ENCODE results near the gene ZSCAN18.
"Not testable (repeated sequence)": the region's sequence is repeated elsewhere in the genome, so short reads cannot be mapped to it uniquely, and the experiment has no call there.

ZSCAN18 gene

GRCh38 chr19:58097781-58098681 lies at the start of gene ZSCAN18:
Gene ZSCAN18, minus strand, starts transcription at chr19:58098231. Its CDS starts 7,964 bp downstream, at chr19:58090267.
- Histone ChIP-seq H3K4me3 (ENCODE audit: severe bottlenecking) (peak within 1 kb of the TSS; percentile 92), H3K36me3 (ENCODE audit: low read depth) (no peaks in the 10 kb centered on the region), H3K27me3 (ENCODE audit: insufficient read depth, poor library complexity, severe bottlenecking) (no peaks in the 10 kb centered on the region), H3K4me1 (ENCODE audit: insufficient read depth, poor library complexity, severe bottlenecking) (no peaks in the 10 kb centered on the region), H3K9me3 (ENCODE audit: severe bottlenecking) (peaks cover 19% of the 10 kb centered on the region), H3K27ac (ENCODE audit: poor library complexity, severe bottlenecking) (no peak within 1 kb of the TSS)
- peak; percentile 98 for ATAC-seq (ENCODE audit: low read depth)
- peak; percentile 87 for DNase-seq (ENCODE audit: low spot score)
- TF ChIP-seq CTCF (IDR thresholded peaks at IDR 0.05; ENCODE audit: poor library complexity, severe bottlenecking), result no peak

- not testable (repeated sequence) for H3K27me3 ChIP-seq (ENCODE audit: insufficient read depth, poor library complexity, severe bottlenecking); DNase-seq (ENCODE audit: low spot score); H3K27ac ChIP-seq (ENCODE audit: poor library complexity, severe bottlenecking); H3K36me3 ChIP-seq (ENCODE audit: low read depth); H3K4me3 ChIP-seq (ENCODE audit: severe bottlenecking); H3K9me3 ChIP-seq (ENCODE audit: severe bottlenecking); H3K4me1 ChIP-seq (ENCODE audit: insufficient read depth, poor library complexity, severe bottlenecking); ATAC-seq (ENCODE audit: low read depth)
Measured at GRCh38 chr19:58147475-58147874, 49.4 kb upstream of the ZSCAN18 start.

- peaks cover 24% of the 10 kb centered on the region for H3K36me3 ChIP-seq (ENCODE audit: low read depth)
- ATAC-seq (ENCODE audit: low read depth) (no peak), DNase-seq (ENCODE audit: low spot score) (no peak)
- no peak overlapping the region for H3K27ac ChIP-seq (ENCODE audit: poor library complexity, severe bottlenecking)
- no peak for TF ChIP-seq CTCF (IDR thresholded peaks at IDR 0.05; ENCODE audit: poor library complexity, severe bottlenecking)
- H3K27me3 ChIP-seq (ENCODE audit: insufficient read depth, poor library complexity, severe bottlenecking), result no peaks in the 10 kb centered on the region
- H3K4me1 ChIP-seq (ENCODE audit: insufficient read depth, poor library complexity, severe bottlenecking), result no peaks in the 10 kb centered on the region
- peaks cover 9% of the 10 kb centered on the region for H3K9me3 ChIP-seq (ENCODE audit: severe bottlenecking)
- H3K4me3 ChIP-seq (ENCODE audit: severe bottlenecking), result no peak overlapping the region
Measured at GRCh38 chr19:58145849-58146248, 47.8 kb upstream of the ZSCAN18 start.

- DNase-seq (ENCODE audit: low spot score) (no peak), ATAC-seq (ENCODE audit: low read depth) (no peak)
- no peaks in the 10 kb centered on the region for H3K27me3 ChIP-seq (ENCODE audit: insufficient read depth, poor library complexity, severe bottlenecking)
- no peak overlapping the region for H3K4me3 ChIP-seq (ENCODE audit: severe bottlenecking)
- H3K9me3 ChIP-seq (ENCODE audit: severe bottlenecking), result peaks cover 23% of the 10 kb centered on the region
- TF ChIP-seq CTCF (IDR thresholded peaks at IDR 0.05; ENCODE audit: poor library complexity, severe bottlenecking), result no peak
- no peak overlapping the region for H3K27ac ChIP-seq (ENCODE audit: poor library complexity, severe bottlenecking)
- peaks cover 63% of the 10 kb centered on the region for H3K36me3 ChIP-seq (ENCODE audit: low read depth)
- no peaks in the 10 kb centered on the region for H3K4me1 ChIP-seq (ENCODE audit: insufficient read depth, poor library complexity, severe bottlenecking)
Measured at GRCh38 chr19:58134244-58134643, 36.2 kb upstream of the ZSCAN18 start.

- no peak overlapping the region for H3K27ac ChIP-seq (ENCODE audit: poor library complexity, severe bottlenecking)
- no peak overlapping the region for H3K4me3 ChIP-seq (ENCODE audit: severe bottlenecking)
- ATAC-seq (ENCODE audit: low read depth) (no peak), DNase-seq (ENCODE audit: low spot score) (no peak)
- H3K4me1 ChIP-seq (ENCODE audit: insufficient read depth, poor library complexity, severe bottlenecking), result no peaks in the 10 kb centered on the region
- no peak for TF ChIP-seq CTCF (IDR thresholded peaks at IDR 0.05; ENCODE audit: poor library complexity, severe bottlenecking)
- H3K27me3 ChIP-seq (ENCODE audit: insufficient read depth, poor library complexity, severe bottlenecking), result no peaks in the 10 kb centered on the region
- peaks cover 50% of the 10 kb centered on the region for H3K9me3 ChIP-seq (ENCODE audit: severe bottlenecking)
- peaks cover 53% of the 10 kb centered on the region for H3K36me3 ChIP-seq (ENCODE audit: low read depth)
Measured at GRCh38 chr19:58129284-58129683, 31.3 kb upstream of the ZSCAN18 start.

Data from RWPE2 (cell line).